DOHH2 (cell line): Measurements from ENCODE around the gene TMEM79.

Experiments
- H3F3A ChIP-seq: fragments of 200-600 bp; sonication (generic), shearing (Covaris generic); 2 replicates; pipeline ENCODE4 v1.6.0; 2016; ENCODE audit warnings: antibody characterized with exemption, mild to moderate bottlenecking; ENCODE audit not compliant: control insufficient read depth, insufficient read depth
- H3K27ac ChIP-seq: fragments of 200-600 bp; sonication (generic); 2 replicates; pipeline ENCODE4 v1.5.1; 2014; ENCODE audit warnings: low read depth, mild to moderate bottlenecking, low read length, moderate library complexity
- H3K27me3 ChIP-seq: fragments of 200-600 bp; sonication (generic); 2 replicates; pipeline ENCODE4 v1.6.1; 2014; ENCODE audit warnings: mild to moderate bottlenecking, low read length, mixed read lengths; ENCODE audit not compliant: control insufficient read depth
- H3K36me3 ChIP-seq: fragments of 200-600 bp; sonication (generic); 2 replicates; pipeline ENCODE4 v1.6.1; 2014; ENCODE audit warnings: mild to moderate bottlenecking, low read length, moderate library complexity, mixed read lengths; ENCODE audit not compliant: control insufficient read depth
- H3K4me1 ChIP-seq: fragments of 200-600 bp; sonication (generic); 2 replicates; pipeline ENCODE4 v1.6.1; 2014; ENCODE audit warnings: mild to moderate bottlenecking, low read length, mixed read lengths; ENCODE audit not compliant: control insufficient read depth
- H3K4me2 ChIP-seq: fragments of 200-600 bp; sonication (generic); 2 replicates; pipeline ENCODE4 v1.6.0; 2014; ENCODE audit warnings: mild to moderate bottlenecking, low read length, moderate library complexity
- H3K4me3 ChIP-seq: fragments of 200-600 bp; sonication (generic); 2 replicates; pipeline ENCODE4 v1.5.1; 2014; ENCODE audit warnings: mild to moderate bottlenecking, low read length, mixed read lengths
- H3K79me2 ChIP-seq: fragments of 200-600 bp; sonication (generic); 2 replicates; pipeline ENCODE4 v1.6.1; 2014; ENCODE audit warnings: mild to moderate bottlenecking, low read length, mixed read lengths; ENCODE audit not compliant: control insufficient read depth
- H3K9me2 ChIP-seq: fragments of 200-600 bp; sonication (generic); replicated peaks from 2 replicates; pipeline ENCODE4 v1.6.1; 2014; ENCODE audit warnings: mild to moderate bottlenecking, low read length, mixed read lengths; ENCODE audit not compliant: control insufficient read depth
- H3K9me3 ChIP-seq: fragments of 200-600 bp; sonication (generic); 2 replicates; pipeline ENCODE4 v1.6.1; 2014; ENCODE audit warnings: antibody characterized with exemption, low read length, mixed read lengths; ENCODE audit not compliant: control insufficient read depth, insufficient read depth
- H4K20me1 ChIP-seq: fragments of 200-600 bp; sonication (generic); 2 replicates; pipeline ENCODE4 v1.6.0; 2014; ENCODE audit warnings: low read depth, mild to moderate bottlenecking, antibody characterized with exemption, low read length, moderate library complexity; ENCODE audit not compliant: control insufficient read depth, insufficient read depth
- EZH2phosphoT487 ChIP-seq: fragments of 200-600 bp; sonication (generic); IDR thresholded peaks from 2 replicates; pipeline ENCODE4 v1.6.1; 2017; ENCODE audit warnings: borderline replicate concordance, mild to moderate bottlenecking, antibody characterized with exemption, low read length, moderate library complexity, mixed read lengths
- TF ChIP-seq, protein P1 (sequence below): fragments of 200-600 bp; sonication (generic); IDR thresholded peaks from one replicate; pipeline ENCODE4 v1.5.1; 2014; ENCODE audit warnings: antibody characterized with exemption, mild to moderate bottlenecking, low read depth, low read length; ENCODE audit not compliant: poor library complexity, severe bottlenecking

Gene TMEM79

DNA sequence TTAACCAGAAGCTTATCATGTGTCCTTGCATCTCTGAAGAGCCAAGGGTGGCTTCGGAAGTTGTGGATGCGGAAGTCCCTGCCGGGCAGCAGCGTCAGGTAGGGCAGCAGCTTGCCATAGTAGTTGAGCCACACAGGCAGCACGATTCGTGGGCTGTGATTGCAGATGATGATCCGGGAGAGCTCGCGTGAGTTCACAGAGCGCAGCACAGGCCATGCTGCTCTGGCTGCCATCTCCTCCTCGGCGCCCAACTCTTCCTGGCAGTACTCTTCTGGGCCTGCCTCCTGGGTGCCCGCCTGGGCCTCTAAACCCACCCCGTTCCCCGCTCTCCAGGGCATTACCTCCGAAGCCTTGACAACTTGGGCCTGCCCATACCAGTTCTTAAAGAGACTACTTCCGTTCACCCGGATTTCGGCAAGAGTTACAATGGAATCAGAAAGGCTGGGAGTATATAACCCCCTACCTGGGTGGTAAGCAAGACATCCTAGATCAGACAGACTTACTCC is 14.8 kb downstream of the TMEM79 start, which contains the start of gene VHLL:
VHLL (minus strand) TSS at position 456 of the 506 bp plus-strand sequence; CDS start at position 338, 118 bp downstream.
- H3K9me2 ChIP-seq, result no peaks in the 10 kb centered on the region
- H3F3A ChIP-seq, result peaks cover 18% of the 10 kb centered on the region
- no peaks in the 10 kb centered on the region for H3K9me3 ChIP-seq
- H3K79me2 ChIP-seq, result no peaks in the 10 kb centered on the region
- H3K27ac ChIP-seq, result no peak within 1 kb of the TSS
- no peak within 1 kb of the TSS for H3K4me3 ChIP-seq
- no peaks in the 10 kb centered on the region for H3K36me3 ChIP-seq
- TF ChIP-seq, protein P1, sequence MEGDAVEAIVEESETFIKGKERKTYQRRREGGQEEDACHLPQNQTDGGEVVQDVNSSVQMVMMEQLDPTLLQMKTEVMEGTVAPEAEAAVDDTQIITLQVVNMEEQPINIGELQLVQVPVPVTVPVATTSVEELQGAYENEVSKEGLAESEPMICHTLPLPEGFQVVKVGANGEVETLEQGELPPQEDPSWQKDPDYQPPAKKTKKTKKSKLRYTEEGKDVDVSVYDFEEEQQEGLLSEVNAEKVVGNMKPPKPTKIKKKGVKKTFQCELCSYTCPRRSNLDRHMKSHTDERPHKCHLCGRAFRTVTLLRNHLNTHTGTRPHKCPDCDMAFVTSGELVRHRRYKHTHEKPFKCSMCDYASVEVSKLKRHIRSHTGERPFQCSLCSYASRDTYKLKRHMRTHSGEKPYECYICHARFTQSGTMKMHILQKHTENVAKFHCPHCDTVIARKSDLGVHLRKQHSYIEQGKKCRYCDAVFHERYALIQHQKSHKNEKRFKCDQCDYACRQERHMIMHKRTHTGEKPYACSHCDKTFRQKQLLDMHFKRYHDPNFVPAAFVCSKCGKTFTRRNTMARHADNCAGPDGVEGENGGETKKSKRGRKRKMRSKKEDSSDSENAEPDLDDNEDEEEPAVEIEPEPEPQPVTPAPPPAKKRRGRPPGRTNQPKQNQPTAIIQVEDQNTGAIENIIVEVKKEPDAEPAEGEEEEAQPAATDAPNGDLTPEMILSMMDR, result no peak
- no peak for TF ChIP-seq EZH2phosphoT487
- H3K4me1 ChIP-seq, result no peaks in the 10 kb centered on the region; the same call in 1 of the 2 replicates
- no peak within 1 kb of the TSS for H3K4me2 ChIP-seq
- H3K27me3 ChIP-seq, result no peaks in the 10 kb centered on the region
- H4K20me1 ChIP-seq, result no peaks in the 10 kb centered on the region

DNA sequence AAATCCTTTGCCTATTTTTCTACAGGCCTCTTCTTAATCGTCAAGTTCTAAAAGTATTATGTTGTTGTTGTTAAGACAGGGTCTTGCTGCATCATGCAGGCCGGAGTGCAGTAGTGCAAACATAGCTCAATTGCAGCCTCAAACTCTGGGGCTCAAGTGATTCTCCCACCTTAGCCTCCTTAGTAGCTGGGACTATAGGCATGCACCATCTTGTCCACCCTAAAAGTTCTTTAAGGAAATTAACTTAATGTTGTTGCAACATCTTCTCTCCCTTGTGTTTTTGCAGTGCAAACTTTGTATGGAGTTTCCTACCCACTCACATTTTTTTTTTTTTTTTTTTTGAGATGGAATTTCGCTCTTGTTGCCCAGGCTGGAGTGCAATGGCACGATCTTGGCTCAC is 19.1 kb downstream of the TMEM79 start:
- TF ChIP-seq, protein P1, result no peak
- no peak for TF ChIP-seq EZH2phosphoT487
- no peak overlapping the region for H3K27ac ChIP-seq
- no peak overlapping the region for H3K4me2 ChIP-seq
- peaks cover 37% of the 10 kb centered on the region for H3F3A ChIP-seq
- no peaks in the 10 kb centered on the region for H3K9me3 ChIP-seq
- H3K9me2 ChIP-seq, result no peaks in the 10 kb centered on the region
- H3K4me3 ChIP-seq, result no peak overlapping the region
- no peaks in the 10 kb centered on the region for H3K27me3 ChIP-seq
- H3K36me3 ChIP-seq, result peaks cover 19% of the 10 kb centered on the region
- H3K4me1 ChIP-seq, result no peaks in the 10 kb centered on the region
- no peaks in the 10 kb centered on the region for H3K79me2 ChIP-seq
- H4K20me1 ChIP-seq, result no peaks in the 10 kb centered on the region

DNA sequence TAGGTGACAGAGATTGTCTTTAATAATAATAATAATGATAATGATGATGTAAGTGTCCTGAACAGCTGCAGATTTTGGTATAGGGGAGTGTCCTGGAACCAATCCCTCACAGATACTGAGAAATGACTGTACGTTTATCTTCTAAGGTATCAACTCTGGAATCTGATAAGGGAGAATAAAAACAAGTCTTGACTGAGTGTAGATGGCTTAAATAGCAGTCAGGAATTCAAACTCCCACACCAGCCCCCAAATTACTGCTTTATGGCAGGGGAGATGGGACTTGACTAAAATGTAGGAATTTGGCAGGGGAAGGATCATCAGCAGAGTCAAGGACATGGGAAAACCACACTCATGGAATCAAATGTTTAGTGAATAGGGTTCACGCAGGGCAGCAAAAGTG is 21.1 kb downstream of the TMEM79 start:
- H3K36me3 ChIP-seq, result peaks cover 39% of the 10 kb centered on the region

More for the DNA sequence above, 21.1 kb downstream of the TMEM79 start:
- no peaks in the 10 kb centered on the region for H3K9me2 ChIP-seq
- H3K27ac ChIP-seq, result no peak overlapping the region
- no peaks in the 10 kb centered on the region for H3K4me1 ChIP-seq
- H3K27me3 ChIP-seq, result no peaks in the 10 kb centered on the region
- no peaks in the 10 kb centered on the region for H3K9me3 ChIP-seq
- no peak overlapping the region for H3K4me3 ChIP-seq
- H3K4me2 ChIP-seq, result no peak overlapping the region
- no peaks in the 10 kb centered on the region for H3K79me2 ChIP-seq
- H4K20me1 ChIP-seq, result no peaks in the 10 kb centered on the region
- H3F3A ChIP-seq, result peaks cover 42% of the 10 kb centered on the region
- TF ChIP-seq, protein P1, result no peak
- no peak for TF ChIP-seq EZH2phosphoT487
